ENCODE results near the gene EFCAB12.

Gene EFCAB12

GRCh38 chr3:129433565-129433964 lies 5.1 kb upstream of the EFCAB12 start:
- ChIA-PET CTCF (no interaction called here), POLR2A (ENCODE audit: low non-redundant PET) (no interaction called here)
- no peak for TF ChIP-seq CTCF (conservative IDR thresholded peaks at IDR 0.05; ENCODE audit: low read depth)
- DNase-seq (ENCODE audit: low spot score) = no peak
- no peak overlapping the region for H3K27ac ChIP-seq

- CTCF ChIA-PET = interaction anchor here (0.6 kb wide), 1 partner anchor 949 kb away, joined by 3 read pairs; no protein-coding TSS in a partner anchor
- POLR2A ChIA-PET (ENCODE audit: low non-redundant PET) = no interaction called here
- DNase-seq (ENCODE audit: low spot score) = no peak
- no peak for TF ChIP-seq CTCF (conservative IDR thresholded peaks at IDR 0.05; ENCODE audit: low read depth)
- H3K27ac ChIP-seq = no peak overlapping the region
Measured at GRCh38 chr3:129432671-129433070, 4.2 kb upstream of the EFCAB12 start.

GRCh38 chr3:129432036-129432435 lies 3.6 kb upstream of the EFCAB12 start:
- DNase-seq (ENCODE audit: low spot score) = no peak
- no peak for TF ChIP-seq CTCF (conservative IDR thresholded peaks at IDR 0.05; ENCODE audit: low read depth)
- POLR2A ChIA-PET (ENCODE audit: low non-redundant PET) = no interaction called here
- H3K27ac ChIP-seq = no peak overlapping the region
- CTCF ChIA-PET = interaction anchor here (0.6 kb wide), 1 partner anchor 948 kb away, joined by 3 read pairs; no protein-coding TSS in a partner anchor

DNA sequence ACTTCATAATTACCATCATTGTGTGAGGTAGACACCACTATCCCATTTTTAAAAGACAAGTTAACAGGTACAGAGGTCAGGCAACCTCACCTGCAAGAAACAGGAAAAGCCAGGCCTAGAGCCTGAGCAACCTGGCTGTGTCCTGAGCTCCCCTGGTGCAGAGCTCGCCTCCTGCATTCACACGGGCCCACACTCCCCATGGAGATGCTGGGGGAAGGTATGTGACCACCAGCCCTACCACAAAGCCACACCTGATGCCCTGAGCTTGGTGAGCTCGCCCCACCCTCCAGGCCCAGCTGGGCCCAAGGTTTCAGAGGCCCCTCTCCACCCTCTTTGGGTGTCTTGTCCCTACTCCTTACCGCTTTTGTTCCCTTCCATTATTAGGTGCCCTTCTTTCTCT lies 1.2 kb upstream of the EFCAB12 start:
- no peak for TF ChIP-seq CTCF (conservative IDR thresholded peaks at IDR 0.05; ENCODE audit: low read depth)
- CTCF ChIA-PET = interaction anchor here (0.7 kb wide), 1 partner anchor 377 kb away, joined by 3 read pairs; no protein-coding TSS in a partner anchor
- peak overlapping the region; percentile 54 for H3K27ac ChIP-seq
- POLR2A ChIA-PET (ENCODE audit: low non-redundant PET) = no interaction called here
- no peak for DNase-seq (ENCODE audit: low spot score)

- H3K27ac ChIP-seq = peak overlapping the region; percentile 68
- CTCF ChIA-PET = interaction anchor here (0.7 kb wide), 1 partner anchor 378 kb away, joined by 3 read pairs; no protein-coding TSS in a partner anchor
- DNase-seq (ENCODE audit: low spot score) = no peak
- TF ChIP-seq CTCF (conservative IDR thresholded peaks at IDR 0.05; ENCODE audit: low read depth) = no peak
- POLR2A ChIA-PET (ENCODE audit: low non-redundant PET) = no interaction called here
Measured at GRCh38 chr3:129429080-129429451, 630 bp upstream of the EFCAB12 start.

GRCh38 chr3:129428007-129428375 lies 445 bp downstream of the EFCAB12 start:
- CTCF ChIA-PET = interaction anchor here (0.9 kb wide), 1 partner anchor 30 kb away, joined by 3 read pairs; no protein-coding TSS in a partner anchor
- no peak for DNase-seq (ENCODE audit: low spot score)
- POLR2A ChIA-PET (ENCODE audit: low non-redundant PET) = no interaction called here
- H3K27ac ChIP-seq = no peak overlapping the region
- no peak for TF ChIP-seq CTCF (conservative IDR thresholded peaks at IDR 0.05; ENCODE audit: low read depth)

DNA sequence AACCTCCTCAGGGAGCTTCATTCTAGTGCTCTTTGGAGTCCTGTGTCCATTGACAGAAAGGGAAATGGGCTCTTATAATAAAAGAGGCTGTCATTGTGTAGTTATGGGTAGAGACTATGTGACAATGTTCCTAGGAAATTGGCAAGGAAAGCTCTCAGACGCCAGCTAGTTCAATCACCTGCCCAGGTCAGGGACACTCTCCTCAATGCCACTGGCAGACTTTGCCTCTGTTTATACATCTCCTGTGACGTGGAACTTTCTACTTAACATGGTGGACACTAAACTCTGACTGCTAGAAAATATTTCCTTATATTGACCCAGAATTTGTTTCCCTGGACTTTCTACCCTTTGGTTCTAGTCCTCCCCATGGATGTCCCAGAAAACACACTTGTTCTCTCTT lies 2.8 kb downstream of the EFCAB12 start:
- DNase-seq (ENCODE audit: low spot score) = no peak
- TF ChIP-seq CTCF (conservative IDR thresholded peaks at IDR 0.05; ENCODE audit: low read depth) = no peak
- no peak overlapping the region for H3K27ac ChIP-seq
- ChIA-PET POLR2A (ENCODE audit: low non-redundant PET) (no interaction called here), CTCF (no interaction called here)
